GM23338 (cell line): Measurements from ENCODE around the gene HOXB5.

Source experiments
- EZH2 ChIP-seq: fragments of 200-600 bp; sonication (generic); IDR thresholded peaks from one replicate; pipeline ENCODE4 v1.8.0; 2017; ENCODE audit warnings: antibody characterized with exemption, mild to moderate bottlenecking, low read depth; ENCODE audit not compliant: unreplicated experiment
- ZNF331 ChIP-seq: fragments of 250-450 bp; sonication (Bioruptor Pico); IDR thresholded peaks from 2 replicates; pipeline ENCODE4 v1.5.0; 2020; ENCODE audit warnings: low read depth, mild to moderate bottlenecking, moderate library complexity
- TF ChIP-seq, protein P1 (sequence below), 2 experiments: fragments of 200-600 bp in 1 of 2; sonication (generic) in 1 of 2; conservative IDR thresholded peaks; 2 replicates each; pipeline versions ENCODE4 v1.5.1 to v1.6.1; 2016 to 2017; ENCODE audit warnings: antibody characterized with exemption in 2 of 2, low read depth in 2 of 2, mild to moderate bottlenecking in 2 of 2, moderate library complexity in 1 of 2
- TF ChIP-seq, protein P2 (sequence below): IDR thresholded peaks from one replicate; pipeline ENCODE4 v1.6.1; 2018; ENCODE audit warnings: antibody characterized with exemption; ENCODE audit not compliant: unreplicated experiment

DNA sequence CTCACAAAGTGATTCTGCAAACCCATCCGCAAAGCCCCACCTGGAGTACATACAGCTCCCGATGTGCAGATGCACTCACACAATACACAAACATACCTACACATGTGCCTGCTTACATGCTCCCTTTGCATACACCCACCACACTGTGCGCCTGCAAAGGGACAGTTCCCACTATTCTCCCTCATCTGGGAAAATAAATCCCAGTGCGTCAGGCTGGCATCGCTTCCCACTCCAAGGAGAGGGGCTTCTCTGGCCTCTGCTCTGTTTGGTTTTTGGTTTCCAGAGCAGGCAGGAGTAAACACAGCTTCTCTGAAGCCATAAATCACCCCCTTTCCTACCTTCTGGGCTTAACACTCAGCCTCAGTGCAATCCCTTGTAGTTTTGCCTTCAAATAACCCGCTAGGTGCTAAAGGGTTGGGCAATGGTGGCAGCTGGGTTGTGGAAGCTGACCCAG lies 30.2 kb downstream of the HOXB5 start:
- TF ChIP-seq EZH2 = peak; percentile 77
- TF ChIP-seq, protein P1, sequence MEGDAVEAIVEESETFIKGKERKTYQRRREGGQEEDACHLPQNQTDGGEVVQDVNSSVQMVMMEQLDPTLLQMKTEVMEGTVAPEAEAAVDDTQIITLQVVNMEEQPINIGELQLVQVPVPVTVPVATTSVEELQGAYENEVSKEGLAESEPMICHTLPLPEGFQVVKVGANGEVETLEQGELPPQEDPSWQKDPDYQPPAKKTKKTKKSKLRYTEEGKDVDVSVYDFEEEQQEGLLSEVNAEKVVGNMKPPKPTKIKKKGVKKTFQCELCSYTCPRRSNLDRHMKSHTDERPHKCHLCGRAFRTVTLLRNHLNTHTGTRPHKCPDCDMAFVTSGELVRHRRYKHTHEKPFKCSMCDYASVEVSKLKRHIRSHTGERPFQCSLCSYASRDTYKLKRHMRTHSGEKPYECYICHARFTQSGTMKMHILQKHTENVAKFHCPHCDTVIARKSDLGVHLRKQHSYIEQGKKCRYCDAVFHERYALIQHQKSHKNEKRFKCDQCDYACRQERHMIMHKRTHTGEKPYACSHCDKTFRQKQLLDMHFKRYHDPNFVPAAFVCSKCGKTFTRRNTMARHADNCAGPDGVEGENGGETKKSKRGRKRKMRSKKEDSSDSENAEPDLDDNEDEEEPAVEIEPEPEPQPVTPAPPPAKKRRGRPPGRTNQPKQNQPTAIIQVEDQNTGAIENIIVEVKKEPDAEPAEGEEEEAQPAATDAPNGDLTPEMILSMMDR (conservative IDR thresholded peaks at IDR 0.05; ENCODE audit: low read depth in 2 of 2) = no peak
- TF ChIP-seq, protein P2, sequence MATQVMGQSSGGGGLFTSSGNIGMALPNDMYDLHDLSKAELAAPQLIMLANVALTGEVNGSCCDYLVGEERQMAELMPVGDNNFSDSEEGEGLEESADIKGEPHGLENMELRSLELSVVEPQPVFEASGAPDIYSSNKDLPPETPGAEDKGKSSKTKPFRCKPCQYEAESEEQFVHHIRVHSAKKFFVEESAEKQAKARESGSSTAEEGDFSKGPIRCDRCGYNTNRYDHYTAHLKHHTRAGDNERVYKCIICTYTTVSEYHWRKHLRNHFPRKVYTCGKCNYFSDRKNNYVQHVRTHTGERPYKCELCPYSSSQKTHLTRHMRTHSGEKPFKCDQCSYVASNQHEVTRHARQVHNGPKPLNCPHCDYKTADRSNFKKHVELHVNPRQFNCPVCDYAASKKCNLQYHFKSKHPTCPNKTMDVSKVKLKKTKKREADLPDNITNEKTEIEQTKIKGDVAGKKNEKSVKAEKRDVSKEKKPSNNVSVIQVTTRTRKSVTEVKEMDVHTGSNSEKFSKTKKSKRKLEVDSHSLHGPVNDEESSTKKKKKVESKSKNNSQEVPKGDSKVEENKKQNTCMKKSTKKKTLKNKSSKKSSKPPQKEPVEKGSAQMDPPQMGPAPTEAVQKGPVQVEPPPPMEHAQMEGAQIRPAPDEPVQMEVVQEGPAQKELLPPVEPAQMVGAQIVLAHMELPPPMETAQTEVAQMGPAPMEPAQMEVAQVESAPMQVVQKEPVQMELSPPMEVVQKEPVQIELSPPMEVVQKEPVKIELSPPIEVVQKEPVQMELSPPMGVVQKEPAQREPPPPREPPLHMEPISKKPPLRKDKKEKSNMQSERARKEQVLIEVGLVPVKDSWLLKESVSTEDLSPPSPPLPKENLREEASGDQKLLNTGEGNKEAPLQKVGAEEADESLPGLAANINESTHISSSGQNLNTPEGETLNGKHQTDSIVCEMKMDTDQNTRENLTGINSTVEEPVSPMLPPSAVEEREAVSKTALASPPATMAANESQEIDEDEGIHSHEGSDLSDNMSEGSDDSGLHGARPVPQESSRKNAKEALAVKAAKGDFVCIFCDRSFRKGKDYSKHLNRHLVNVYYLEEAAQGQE = no peak
- no peak for TF ChIP-seq ZNF331 (CRISPR knock-in tag)
